Measurements from ENCODE around the gene VPS45.
"Not testable (repeated sequence)": the region's sequence is repeated elsewhere in the genome, so short reads cannot be mapped to it uniquely, and the experiment has no call there.

VPS45 gene, protein sequence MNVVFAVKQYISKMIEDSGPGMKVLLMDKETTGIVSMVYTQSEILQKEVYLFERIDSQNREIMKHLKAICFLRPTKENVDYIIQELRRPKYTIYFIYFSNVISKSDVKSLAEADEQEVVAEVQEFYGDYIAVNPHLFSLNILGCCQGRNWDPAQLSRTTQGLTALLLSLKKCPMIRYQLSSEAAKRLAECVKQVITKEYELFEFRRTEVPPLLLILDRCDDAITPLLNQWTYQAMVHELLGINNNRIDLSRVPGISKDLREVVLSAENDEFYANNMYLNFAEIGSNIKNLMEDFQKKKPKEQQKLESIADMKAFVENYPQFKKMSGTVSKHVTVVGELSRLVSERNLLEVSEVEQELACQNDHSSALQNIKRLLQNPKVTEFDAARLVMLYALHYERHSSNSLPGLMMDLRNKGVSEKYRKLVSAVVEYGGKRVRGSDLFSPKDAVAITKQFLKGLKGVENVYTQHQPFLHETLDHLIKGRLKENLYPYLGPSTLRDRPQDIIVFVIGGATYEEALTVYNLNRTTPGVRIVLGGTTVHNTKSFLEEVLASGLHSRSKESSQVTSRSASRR

DNA sequence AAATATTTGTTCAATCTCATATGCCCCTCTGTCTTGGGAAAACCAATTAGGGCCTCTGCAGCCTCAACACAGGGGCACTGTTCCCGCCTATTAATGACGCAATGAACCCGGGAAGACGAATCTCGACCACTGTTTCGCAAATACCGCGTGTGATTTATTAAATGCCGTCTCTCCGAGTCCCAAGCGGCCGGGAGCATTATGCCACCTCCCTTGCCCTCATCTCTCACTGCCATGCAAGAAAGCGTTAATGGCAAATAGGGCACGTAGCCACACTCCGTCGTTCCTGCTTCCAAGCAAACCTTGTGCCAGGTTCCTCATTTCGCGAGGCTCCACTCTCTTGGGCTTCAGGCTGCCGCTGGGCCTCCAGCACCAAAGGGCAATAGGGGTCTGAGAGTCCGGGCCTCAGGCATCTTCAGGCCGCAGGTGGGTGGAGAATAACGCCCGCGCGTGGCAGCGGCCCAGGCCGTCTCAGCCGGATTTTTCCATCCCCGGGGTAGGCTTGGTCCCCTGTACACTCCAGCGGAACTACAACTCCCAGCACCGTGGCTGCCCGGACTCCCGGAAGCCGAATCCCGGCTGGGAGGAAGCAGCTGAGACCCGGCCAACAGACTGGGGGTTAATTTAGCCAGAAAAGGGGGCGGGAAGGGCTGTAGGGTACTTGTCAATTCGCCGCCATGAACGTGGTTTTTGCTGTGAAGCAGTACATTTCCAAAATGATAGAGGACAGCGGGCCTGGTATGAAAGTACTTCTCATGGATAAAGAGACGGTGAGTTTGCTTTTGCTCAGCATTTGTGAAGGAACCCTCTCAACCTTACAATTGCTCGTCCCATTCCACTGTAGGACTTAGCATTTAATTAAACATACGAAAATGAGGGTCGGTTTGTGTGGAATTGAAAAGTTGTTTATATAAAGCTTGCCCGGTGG lies at the start of gene VPS45:
Gene VPS45, plus strand, starts transcription at position 593 of the 925 bp plus-strand sequence. Its CDS starts 82 bp downstream, at position 675.
- peak; percentile 82 to 83 for DNase-seq

DNA sequence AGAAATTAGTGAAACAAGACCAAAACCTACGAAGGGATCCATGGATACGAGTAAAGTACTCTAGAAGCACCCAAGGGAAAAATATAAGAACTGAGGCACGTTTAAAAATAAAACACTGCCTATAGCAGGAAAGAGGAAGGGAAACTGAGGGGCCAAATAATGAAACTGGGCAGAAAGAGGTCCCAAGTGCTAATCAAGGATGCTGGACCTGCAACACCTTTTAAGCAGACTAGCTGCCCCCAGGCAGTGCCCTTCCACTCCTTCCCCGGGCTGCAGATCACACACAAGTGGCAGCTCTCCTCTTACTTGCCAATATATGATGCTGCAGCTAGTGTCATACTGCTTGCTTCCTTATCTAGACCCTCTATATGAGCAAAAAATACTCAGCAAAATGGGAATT lies 49.4 kb upstream of the VPS45 start:
- DNase-seq = no peak

DNA sequence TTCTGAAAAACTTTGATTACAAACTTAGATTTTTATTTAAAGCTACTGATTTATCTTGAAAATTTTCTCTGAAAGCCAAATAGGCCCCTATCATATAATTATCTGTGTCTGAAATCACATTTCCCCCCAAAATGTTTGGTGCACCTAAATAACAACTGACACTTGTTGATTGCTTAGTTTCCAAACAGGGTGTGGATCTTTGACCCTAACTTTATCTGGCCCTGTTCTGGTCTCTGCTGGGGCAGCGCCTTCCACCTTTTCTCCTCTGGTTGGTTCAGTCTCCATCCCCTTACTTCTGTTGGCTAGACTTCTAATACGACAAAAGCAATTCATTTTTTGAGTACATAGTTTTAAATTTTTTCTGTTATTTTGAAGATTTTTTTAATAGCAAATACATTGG lies 46.9 kb upstream of the VPS45 start:
- DNase-seq = no peak

DNA sequence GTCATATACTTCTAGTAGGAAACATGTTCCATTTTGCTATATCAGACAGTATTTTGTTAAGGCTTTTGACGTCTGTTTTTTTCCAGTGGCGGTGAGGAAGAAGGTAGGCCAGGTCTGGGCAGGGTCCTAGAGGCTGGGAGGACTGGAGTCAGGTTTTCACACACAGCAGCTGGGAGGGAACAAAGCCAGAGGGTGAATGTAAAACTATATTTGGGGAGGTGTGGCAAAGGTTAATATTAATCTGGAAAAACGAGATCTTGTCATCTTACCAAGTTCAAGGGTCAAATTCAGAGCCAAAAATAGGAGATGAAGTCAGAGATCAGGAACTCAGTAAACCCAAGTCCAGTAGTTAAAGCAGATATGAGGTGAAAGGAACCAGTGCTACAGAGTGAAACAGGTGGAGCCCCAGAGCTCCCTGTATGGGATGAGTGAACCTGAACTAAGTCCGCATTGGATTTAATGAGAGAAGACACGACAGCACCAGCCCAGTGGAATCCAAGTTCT lies 46.3 kb upstream of the VPS45 start:
- no peak for DNase-seq

DNA sequence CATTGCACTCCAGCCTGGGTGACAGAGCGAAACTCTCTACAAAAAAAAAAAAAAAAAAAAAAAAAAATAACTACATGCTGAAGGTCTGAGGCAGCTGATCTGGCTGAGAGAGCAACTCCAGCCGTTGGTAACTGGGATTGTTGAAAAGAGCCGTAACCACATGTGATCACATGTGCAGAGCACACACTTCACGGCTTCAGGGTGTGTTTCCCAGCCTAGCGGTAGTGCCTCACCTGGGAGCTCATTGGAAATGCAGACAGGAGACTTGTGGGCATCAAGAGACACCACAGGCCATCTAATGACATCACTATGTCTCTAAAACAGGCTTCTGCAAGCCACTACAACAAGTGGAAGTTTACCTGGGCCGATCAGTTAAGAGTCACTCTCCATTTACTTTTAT lies 45.2 kb upstream of the VPS45 start:
- DNase-seq = no peak

DNA sequence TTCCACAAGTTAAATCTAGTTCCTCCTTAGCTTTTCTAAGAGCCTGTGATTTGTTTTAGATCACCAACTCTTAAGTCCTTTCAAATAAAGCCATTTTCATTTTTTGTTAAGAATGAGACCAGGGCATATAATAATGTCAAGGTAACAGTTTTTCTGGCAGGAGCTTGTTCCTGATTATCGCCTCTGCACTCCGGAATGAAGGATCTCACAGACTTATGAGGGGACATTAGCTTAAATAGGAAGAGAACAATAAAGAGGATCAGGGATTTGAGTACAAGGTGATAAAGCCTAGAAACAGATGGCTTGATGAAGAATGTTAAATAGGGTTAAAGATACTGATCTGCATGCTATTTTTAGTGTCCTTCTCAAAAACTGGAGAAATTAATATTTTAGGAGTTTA lies 43.4 kb upstream of the VPS45 start:
- no peak for DNase-seq

DNA sequence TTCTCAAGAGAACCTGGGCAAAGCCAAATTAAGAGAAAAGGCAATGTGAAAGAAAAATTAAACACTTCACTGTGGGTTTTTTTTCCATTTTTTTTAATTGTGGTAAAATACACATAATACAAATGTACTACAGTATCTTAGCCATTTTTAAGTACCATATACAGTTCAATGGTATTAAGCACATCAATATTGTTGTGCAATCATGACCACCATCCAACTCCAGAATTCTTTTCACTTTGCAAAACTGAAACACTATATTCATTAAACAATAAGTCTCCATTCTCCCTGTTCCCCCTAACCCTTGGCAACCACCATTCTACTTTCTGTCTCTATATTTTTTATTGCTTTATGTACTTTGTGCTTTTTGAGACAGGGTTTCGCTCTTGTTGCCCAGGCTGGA lies 39.3 kb upstream of the VPS45 start:
- no peak for DNase-seq

DNA sequence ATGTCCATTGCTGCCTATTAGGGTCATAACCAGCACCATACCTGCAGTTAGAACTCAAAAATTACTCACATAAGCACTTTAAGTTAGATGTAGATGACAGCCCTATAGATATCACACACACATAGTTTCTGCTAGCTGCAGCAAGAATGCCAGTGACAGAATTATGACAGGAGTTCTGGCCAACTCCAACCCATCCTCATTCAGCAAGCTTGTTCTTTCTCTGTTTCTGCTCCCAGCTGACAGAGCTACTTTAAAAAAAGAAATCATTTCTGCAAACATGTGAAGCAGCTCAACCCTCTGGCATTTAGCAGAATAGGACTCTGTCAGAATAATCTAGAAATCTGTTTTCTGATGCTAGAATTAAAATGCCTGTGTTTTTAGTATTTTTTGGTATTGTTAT lies 33.2 kb upstream of the VPS45 start:
- no peak for DNase-seq

DNA sequence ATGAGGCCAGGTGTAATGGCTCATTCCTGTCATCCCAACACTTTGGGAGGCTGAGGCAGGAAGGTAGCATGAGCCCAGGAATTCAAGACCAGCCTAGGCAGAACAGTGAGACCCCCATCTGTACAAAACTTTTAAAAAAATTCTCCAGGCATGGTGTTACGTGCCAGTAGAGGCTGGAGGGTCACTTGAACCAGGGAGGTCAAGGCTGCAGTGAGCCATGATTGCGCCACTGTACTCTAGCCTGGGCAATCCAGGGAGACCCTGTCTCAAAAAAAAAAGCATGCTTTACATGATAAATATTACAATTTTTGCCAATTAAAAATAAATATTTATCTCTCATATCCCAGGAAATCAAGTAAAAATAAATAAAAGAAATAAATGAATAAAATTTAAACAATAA lies 17.6 kb upstream of the VPS45 start:
- no peak for DNase-seq

DNA sequence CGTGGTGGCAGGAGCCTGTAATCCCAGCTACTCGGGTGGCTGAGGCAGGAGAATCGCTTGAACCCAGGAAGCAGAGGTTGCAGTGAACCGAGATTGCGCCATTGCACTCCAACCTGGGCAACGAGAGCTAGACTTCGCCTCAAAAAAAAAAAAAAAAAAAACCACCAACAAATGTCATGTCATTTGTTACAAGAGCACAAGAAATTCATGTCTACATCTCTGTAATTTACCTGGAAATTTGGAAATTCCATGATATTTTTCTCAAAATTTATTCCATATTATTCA lies 16.5 kb upstream of the VPS45 start:
- DNase-seq = no peak

DNA sequence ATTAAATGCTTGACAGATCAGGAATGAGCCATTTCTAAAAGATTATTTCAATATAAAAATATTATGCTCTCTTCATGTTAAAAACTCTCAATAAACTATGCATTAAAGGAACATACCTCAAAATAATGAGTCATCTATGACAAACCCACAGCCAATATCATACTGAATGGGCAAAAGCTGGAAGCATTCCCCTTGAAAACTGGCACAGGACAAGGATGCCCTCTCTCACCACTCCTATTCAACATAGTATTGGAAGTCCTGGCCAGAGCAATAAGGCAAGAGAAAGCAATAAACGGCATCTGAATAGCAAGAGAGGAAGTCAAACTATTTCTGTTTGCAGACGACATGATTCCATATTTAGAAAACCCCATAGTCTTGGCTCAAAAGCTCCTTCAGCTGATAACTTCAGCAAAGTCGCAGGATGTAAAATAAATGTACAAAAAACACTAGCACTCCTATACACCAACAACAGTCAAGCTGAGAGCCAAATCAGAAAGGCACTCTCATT lies 15.6 kb upstream of the VPS45 start:
- DNase-seq = not testable (repeated sequence)

DNA sequence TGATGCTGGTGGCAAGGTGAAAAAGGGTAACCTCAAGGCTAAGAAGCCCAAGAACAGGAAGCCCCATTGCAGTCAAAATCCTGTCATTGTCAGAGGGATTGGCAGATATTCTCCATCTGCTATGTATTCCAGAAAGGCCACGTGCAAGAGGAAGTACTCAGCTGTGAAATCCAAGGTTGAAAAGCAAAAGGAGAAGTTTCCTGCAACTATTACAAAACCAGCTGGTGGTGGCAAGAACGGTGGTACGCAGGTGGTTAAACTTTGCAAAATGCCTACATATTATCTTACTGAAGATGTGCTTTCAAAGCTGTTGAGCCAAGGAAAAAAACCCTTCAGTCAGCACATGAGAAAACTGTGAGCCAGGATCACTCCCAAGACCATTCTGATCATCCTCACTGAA lies 13.7 kb upstream of the VPS45 start:
- no peak for DNase-seq

DNA sequence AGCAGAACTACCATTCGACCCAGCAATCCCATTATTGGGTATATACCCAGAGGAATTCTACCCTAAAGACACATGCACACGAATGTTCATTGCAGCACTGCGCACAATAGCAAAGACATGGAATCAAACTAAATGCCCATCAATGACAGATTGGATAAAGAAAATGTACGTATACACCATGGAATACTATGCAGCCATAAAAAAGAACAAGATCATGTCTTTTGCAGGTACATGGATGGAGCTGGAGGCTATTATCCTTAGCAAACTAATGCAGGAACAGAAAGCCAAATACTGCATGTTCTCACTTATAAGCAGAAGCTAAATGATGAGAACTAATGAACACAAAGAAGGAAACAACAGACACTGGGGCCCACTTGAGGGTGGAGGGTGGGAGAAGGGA lies 12.1 kb upstream of the VPS45 start:
- DNase-seq = not testable (repeated sequence)

DNA sequence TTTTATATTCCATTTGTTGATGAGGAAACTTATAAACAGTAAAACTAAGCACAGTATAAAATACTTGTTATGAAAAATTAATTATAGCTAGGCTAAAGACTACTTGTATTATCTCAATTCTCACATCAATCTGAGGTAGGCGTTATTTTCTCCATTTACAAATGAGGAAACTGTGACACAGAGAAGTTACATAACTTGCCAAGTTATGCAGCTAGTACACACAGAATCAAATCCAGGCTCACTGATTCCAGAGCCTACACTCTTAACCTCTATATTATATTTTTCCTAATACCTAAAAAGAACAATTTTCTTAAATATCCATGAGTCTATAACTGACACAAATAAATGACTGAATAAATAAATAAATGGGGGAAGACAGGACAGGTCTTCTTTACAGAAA lies 11.2 kb upstream of the VPS45 start:
- no peak for DNase-seq

DNA sequence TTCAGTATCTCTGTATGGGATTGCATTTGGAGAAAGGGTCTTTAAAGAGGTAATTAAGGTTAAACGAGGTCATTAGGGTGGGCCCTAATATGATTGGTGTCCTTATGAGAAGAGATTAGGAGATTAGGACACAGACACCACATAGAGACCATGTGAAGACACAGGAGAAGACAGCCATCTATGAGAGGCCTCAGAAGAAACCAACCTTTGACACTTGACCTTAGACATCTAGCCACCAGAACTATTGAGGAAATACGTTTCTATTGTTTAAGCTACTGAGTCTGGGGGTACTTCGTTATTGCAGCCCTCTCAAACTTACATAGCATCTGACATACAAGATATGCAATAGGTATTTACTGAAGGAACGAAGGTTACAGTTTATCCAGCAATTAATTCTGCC lies 7.3 kb upstream of the VPS45 start:
- DNase-seq = no peak

DNA sequence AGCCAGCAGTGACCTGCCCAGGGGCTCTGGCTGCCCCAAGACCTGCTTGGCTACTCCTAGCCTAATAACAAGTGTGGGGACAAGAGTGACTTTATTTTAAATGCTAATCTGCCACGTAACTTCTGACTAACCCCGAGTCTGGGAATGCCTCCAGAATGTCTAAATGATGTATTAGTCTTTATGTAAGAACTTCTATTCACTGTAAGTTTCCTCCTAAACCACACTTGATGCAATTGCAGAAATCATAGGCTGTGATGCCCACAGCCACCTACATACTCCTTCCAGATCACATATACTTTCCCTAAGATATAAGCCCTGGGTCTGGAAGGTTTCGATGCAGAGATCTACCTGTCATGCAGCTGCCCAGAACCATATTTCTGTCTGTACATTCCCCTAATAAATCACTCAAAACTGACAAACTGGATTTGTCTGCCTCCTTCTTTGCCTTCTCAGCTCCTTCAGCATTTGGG lies 5.9 kb upstream of the VPS45 start:
- no peak for DNase-seq

DNA sequence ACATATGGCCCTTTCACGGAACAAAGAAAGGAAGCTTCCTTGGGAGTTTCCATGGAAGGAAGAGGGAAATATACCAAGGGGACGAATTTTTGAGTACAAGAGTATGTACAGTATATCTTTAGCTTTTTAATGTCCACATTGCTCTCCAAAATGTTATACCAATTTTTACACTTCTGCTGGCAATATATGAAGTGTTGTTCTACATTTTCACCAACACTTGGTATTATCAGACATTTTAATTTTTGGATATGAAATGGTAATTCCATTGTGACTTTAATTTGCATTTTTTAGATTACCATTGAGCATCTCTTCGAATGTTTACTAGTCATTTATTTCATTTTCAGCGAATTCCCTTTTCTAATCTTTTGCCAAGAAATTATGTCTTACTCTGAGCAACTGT lies 5.5 kb upstream of the VPS45 start:
- DNase-seq = no peak

DNA sequence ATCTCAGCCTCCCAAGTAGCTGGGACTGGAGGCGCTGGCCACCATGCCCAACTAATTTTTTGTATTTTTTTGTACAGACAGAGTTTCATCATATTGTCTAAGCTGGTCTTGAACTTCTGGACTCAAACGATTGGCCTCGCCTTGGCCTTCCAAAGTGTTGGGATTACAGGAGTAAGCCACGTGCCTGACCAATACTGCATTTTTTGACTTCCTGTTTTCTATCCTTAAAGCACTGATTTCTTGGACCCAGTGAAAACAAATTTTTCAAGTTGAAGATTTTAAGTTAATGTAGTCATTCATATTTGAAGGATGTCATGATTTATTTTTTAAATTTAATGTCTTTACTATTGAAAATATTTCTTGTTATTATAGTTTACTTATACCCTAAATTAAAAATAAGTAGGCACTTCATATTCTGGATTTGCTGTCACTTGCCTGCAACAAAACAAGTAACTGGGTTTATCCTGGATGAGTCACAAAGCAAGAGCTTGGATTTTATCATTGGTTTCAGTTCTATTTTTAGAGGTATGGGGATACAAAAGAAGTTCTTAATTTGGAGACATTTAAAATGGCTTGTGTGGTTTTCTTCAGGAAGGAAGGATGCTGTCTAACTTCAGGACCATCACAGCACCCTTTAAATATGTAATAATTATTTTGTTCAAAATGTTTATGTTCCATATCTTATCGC lies 2.2 kb upstream of the VPS45 start:
- no peak for DNase-seq

DNA sequence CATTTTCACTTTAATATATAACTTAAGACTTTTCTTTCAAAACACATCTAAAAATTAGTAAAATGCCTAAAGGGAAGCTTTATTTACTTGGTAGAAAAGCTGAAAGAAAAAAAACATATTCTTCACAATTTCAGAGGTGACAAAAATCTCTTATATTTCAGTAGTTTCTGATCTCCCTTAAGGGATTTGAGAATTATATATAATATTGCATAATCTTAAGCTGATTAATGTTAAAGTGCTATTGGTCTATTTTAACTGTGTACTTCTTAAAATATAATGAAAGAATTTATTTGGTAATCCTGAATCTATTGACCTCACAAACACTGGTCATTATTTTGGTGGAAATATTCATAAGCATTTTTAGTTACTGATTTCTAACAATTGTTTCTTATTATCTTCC lies 1.2 kb upstream of the VPS45 start:
- no peak for DNase-seq

DNA sequence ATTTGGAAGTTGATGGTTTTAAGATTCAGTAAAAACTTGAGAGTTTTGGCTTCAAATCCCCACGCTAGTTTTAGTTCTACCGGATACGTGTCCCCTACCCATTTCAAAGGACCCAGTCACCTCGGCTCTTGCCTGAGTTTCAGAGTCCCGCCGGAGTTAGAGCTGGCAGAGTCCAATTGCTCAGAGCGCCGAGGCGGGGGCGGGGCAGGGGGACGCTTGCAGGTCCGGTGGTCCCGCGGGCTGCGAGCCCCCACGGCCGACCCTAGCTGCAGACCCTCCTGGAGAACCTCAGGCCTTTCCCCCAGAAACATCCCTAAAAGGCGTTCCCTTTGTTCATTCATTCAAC lies 765 bp upstream of the VPS45 start:
- peak; percentile 39 to 75 for DNase-seq

DNA sequence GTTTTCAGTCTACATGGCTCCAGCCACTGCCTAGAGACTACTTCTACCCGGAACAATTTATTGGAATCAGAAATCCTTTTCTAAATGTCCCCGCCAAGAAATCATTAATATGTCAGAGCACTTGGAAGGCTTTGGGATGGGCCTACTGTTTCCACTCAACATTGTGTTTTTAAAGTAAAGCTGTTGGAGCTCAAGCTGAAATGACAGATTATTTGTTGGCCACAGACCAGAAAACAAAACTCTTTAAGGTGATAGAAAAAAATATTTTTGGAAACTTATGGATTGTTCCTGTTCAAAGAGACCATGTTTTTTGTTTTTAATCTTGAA lies 496 bp downstream of the VPS45 start:
- DNase-seq = no peak

DNA sequence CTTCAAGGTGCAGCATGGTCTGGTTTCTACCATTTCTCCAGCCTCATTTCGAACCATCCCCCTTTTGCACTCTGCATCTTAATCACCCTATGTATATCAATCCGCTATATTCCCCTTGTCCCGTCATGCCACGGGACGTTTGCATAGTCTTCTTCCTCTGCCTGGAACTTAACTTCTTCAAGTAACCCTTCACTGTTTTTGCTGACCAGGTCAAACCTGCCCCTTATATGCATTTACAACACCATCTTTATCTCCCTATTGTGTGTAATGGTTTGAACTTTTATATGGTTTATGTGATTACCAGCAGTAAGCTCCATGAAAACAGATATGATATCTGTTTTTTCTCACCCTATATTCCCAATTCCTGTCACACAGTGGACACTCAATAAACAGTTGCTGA lies 2.3 kb downstream of the VPS45 start:
- no peak for DNase-seq

DNA sequence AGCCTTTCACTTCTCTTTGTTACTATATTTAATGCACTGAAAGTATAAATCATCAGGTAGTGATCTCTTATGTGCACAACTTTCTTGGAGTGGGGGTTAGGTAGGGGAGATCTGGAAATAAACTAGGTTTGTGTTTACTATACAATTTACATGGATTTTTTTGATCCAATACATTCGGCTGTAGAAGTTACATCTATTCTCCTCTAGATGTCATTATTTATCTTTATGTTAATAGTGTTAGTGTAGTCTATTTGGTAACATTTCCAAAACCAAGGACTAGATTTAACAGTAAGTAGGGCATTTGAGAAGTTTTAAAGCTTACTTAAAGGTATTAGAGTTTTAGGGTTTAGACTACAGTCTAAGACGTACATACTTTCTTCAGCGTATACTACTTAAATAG lies 5.4 kb downstream of the VPS45 start:
- no peak for DNase-seq

Data from NCI-H1930 (cell line).